ENCODE data around the gene MATCAP1. TPM values are rescaled to one million over a fixed set of nuclear protein-coding genes. Genes with fewer than 3 reads are reported as not detected.

Gene MATCAP1
- polyA plus RNA-seq, 4 donors, result 29.3 to 61.4 (median 42.3) TPM

GRCh38 chr16:67145746-67146145 lies 38.0 kb downstream of the MATCAP1 start:
- no peak for DNase-seq (ENCODE audit: low read depth in 4 of 4, low spot score in 3 of 4)

GRCh38 chr16:67144943-67145342 lies 38.8 kb downstream of the MATCAP1 start:
- DNase-seq (ENCODE audit: low read depth in 4 of 4, low spot score in 3 of 4), result no peak

GRCh38 chr16:67142342-67142741 lies 41.4 kb downstream of the MATCAP1 start:
- DNase-seq (ENCODE audit: low read depth in 4 of 4, low spot score in 3 of 4), result no peak

GRCh38 chr16:67141391-67141790 lies 42.4 kb downstream of the MATCAP1 start:
- no peak for DNase-seq (ENCODE audit: low read depth in 4 of 4, low spot score in 3 of 4)

GRCh38 chr16:67137605-67138004 lies 46.2 kb downstream of the MATCAP1 start:
- no peak for DNase-seq (ENCODE audit: low read depth in 4 of 4, low spot score in 3 of 4)

GRCh38 chr16:67129422-67129821 lies 54.3 kb downstream of the MATCAP1 start:
- DNase-seq (ENCODE audit: low read depth in 4 of 4, low spot score in 3 of 4), result no peak

- no peak for DNase-seq (ENCODE audit: low read depth in 4 of 4, low spot score in 3 of 4)
These were observed 54.9 kb downstream of the MATCAP1 start for GRCh38 chr16:67128887-67129286.

GRCh38 chr16:67128417-67128816 lies 55.3 kb downstream of the MATCAP1 start:
- DNase-seq (ENCODE audit: low read depth in 4 of 4, low spot score in 3 of 4), result no peak

Other genes starting within 250 kb of the MATCAP1 start
- gene CIAO2B, start 249.6 kb downstream of the MATCAP1 start, polyA plus RNA-seq (ENCODE audit: insufficient read length in 4 of 4), result 100 to 1,000 TPM in 1 of 4 donors, 10 to 100 TPM in 3; 62.2 to 102 (median 84.8) TPM
- 10 to 100 TPM; 28.7 to 48.5 (median 36.1) TPM for gene CES2, start 248.4 kb downstream of the MATCAP1 start, polyA plus RNA-seq (ENCODE audit: insufficient read length in 4 of 4)
- 1 to 10 TPM in 3 of 4 donors, under 1 TPM in 1; 0.74 to 3.5 (median 2.0) TPM for gene CES3, start 222.7 kb downstream of the MATCAP1 start, polyA plus RNA-seq (ENCODE audit: insufficient read length in 4 of 4)
- 10 to 100 TPM in 2 of 4 donors, 1 to 10 TPM in 2; 6.3 to 13.2 (median 10.3) TPM for gene CES4A, start 195.4 kb downstream of the MATCAP1 start, polyA plus RNA-seq (ENCODE audit: insufficient read length in 4 of 4)
- 10 to 100 TPM; 69.3 to 78.9 (median 76.2) TPM for gene CBFB, start 154.8 kb downstream of the MATCAP1 start, polyA plus RNA-seq (ENCODE audit: insufficient read length in 4 of 4)
- 10 to 100 TPM; 21.4 to 28.3 (median 24.6) TPM for gene PHAF1, start 74.0 kb downstream of the MATCAP1 start, polyA plus RNA-seq (ENCODE audit: insufficient read length in 4 of 4)
- 10 to 100 TPM in 3 of 4 donors, 1 to 10 TPM in 1; 8.5 to 40.1 (median 11.6) TPM for gene B3GNT9, start 33.0 kb downstream of the MATCAP1 start, polyA plus RNA-seq (ENCODE audit: insufficient read length in 4 of 4)
- 1 to 10 TPM; 2.9 to 7.5 (median 3.8) TPM for gene TRADD, start 24.1 kb downstream of the MATCAP1 start, polyA plus RNA-seq (ENCODE audit: insufficient read length in 4 of 4)
- 1 to 10 TPM; 1.2 to 2.5 (median 1.6) TPM for gene FBXL8, start 24.0 kb downstream of the MATCAP1 start, polyA plus RNA-seq (ENCODE audit: insufficient read length in 4 of 4)
- 1 to 10 TPM; 1.4 to 5.7 (median 2.3) TPM for gene HSF4, start 19.2 kb downstream of the MATCAP1 start, polyA plus RNA-seq (ENCODE audit: insufficient read length in 4 of 4)
- gene NOL3, start 13.4 kb downstream of the MATCAP1 start, polyA plus RNA-seq (ENCODE audit: insufficient read length in 4 of 4), result 1 to 10 TPM; 2.4 to 7.6 (median 4.9) TPM
- 1 to 10 TPM; 2.3 to 7.7 (median 4.3) TPM for gene EXOC3L1, start 6.2 kb upstream of the MATCAP1 start, polyA plus RNA-seq (ENCODE audit: insufficient read length in 4 of 4)
- gene E2F4, start 8.2 kb upstream of the MATCAP1 start, polyA plus RNA-seq (ENCODE audit: insufficient read length in 4 of 4), result 10 to 100 TPM; 50.0 to 71.4 (median 50.9) TPM
- gene ELMO3, start 15.2 kb upstream of the MATCAP1 start, polyA plus RNA-seq (ENCODE audit: insufficient read length in 4 of 4), result 1 to 10 TPM in 3 of 4 donors, under 1 TPM in 1; 0.86 to 8.5 (median 5.5) TPM
- gene TMEM208, start 43.2 kb upstream of the MATCAP1 start, polyA plus RNA-seq (ENCODE audit: insufficient read length in 4 of 4), result 10 to 100 TPM; 30.6 to 46.4 (median 37.3) TPM
- gene FHOD1, start 63.5 kb upstream of the MATCAP1 start, polyA plus RNA-seq (ENCODE audit: insufficient read length in 4 of 4), result 10 to 100 TPM; 37.6 to 51.7 (median 40.2) TPM
- 1 to 10 TPM; 2.6 to 5.9 (median 4.5) TPM for gene SLC9A5, start 65.0 kb upstream of the MATCAP1 start, polyA plus RNA-seq (ENCODE audit: insufficient read length in 4 of 4)
- 10 to 100 TPM in 3 of 4 donors, 1 to 10 TPM in 1; 9.5 to 28.0 (median 14.5) TPM for gene PLEKHG4, start 95.6 kb upstream of the MATCAP1 start, polyA plus RNA-seq (ENCODE audit: insufficient read length in 4 of 4)
- 1 to 10 TPM in 2 of 4 donors, under 1 TPM in 2; 0.50 to 2.3 (median 1.2) TPM for gene KCTD19, start 142.8 kb upstream of the MATCAP1 start, polyA plus RNA-seq (ENCODE audit: insufficient read length in 4 of 4)
- 1 to 10 TPM; 1.5 to 7.7 (median 4.6) TPM for gene LRRC36, start 142.9 kb upstream of the MATCAP1 start, polyA plus RNA-seq (ENCODE audit: insufficient read length in 4 of 4)
- gene TPPP3, start 209.5 kb upstream of the MATCAP1 start, polyA plus RNA-seq (ENCODE audit: insufficient read length in 4 of 4), result 10 to 100 TPM; 44.8 to 63.4 (median 53.2) TPM
- gene ZDHHC1, start 232.5 kb upstream of the MATCAP1 start, polyA plus RNA-seq (ENCODE audit: insufficient read length in 4 of 4), result 10 to 100 TPM; 10.4 to 18.0 (median 11.9) TPM
- gene HSD11B2, start 247.2 kb upstream of the MATCAP1 start, polyA plus RNA-seq (ENCODE audit: insufficient read length in 4 of 4), result 10 to 100 TPM; 16.5 to 74.4 (median 45.6) TPM